22Rv1 (cell line): Measurements from ENCODE around the gene HLA-F.

ENCODE experiments used
- H3K27ac ChIP-seq: fragments of 450-650 bp; 2 replicates; pipeline ENCODE4 v1.5.1; 2017
- CTCF ChIP-seq: fragments of 450-650 bp; IDR thresholded peaks from 2 replicates; pipeline ENCODE4 v1.5.1; 2017; ENCODE audit warnings: mild to moderate bottlenecking
- ZFX ChIP-seq: fragments of 450-650 bp; IDR thresholded peaks from 2 replicates; pipeline ENCODE4 v1.6.1; 2017; ENCODE audit warnings: antibody characterized with exemption, borderline replicate concordance

HLA-F gene

GRCh38 chr6:29744131-29744530 lies 20.9 kb downstream of the HLA-F start:
- no peak overlapping the region for H3K27ac ChIP-seq
- TF ChIP-seq CTCF (no peak), ZFX (no peak)

GRCh38 chr6:29744621-29745020 lies 21.4 kb downstream of the HLA-F start:
- TF ChIP-seq ZFX (no peak), CTCF (no peak)
- H3K27ac ChIP-seq: no peak overlapping the region

GRCh38 chr6:29745386-29745785 lies 22.2 kb downstream of the HLA-F start:
- TF ChIP-seq ZFX (no peak), CTCF (no peak)
- no peak overlapping the region for H3K27ac ChIP-seq

- TF ChIP-seq ZFX (no peak), CTCF (no peak)
Observed at GRCh38 chr6:29745855-29746449, 22.7 kb downstream of the HLA-F start.

GRCh38 chr6:29746846-29747687 lies 23.8 kb downstream of the HLA-F start:
- H3K27ac ChIP-seq: no peak overlapping the region
- TF ChIP-seq CTCF (no peak), ZFX (no peak)

More at GRCh38 chr6:29745855-29746449, 22.7 kb downstream of the HLA-F start:
- no peak overlapping the region for H3K27ac ChIP-seq

GRCh38 chr6:29747688-29748250 lies 24.5 kb downstream of the HLA-F start:
- TF ChIP-seq CTCF (no peak), ZFX (no peak)
- no peak overlapping the region for H3K27ac ChIP-seq
